ENCODE results near the gene FAM3D. TPM values are rescaled to one million over a fixed set of nuclear protein-coding genes. Genes with fewer than 3 reads are reported as not detected.

The FAM3D gene
- total RNA-seq, 1 donor from 2014 or later, result not detected

DNA sequence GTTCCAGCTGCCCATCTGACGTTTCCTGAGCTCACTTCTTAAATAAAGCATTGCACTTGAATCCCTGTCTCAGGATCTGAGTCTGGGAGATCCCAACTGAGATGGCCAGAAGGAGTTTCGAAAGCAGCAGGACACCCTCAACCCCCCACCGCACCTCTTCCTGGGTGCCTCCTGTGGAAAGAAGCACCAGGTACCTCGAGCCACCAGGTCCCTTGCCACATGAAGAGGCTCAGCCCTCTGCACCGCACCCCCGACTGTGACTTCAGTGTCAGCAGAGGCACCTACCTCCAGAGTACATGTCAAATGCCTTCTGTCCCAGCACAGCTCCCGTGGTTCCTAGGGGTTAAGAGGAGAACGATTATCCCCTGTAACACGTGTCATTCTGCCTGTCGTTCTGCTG is 26.7 kb downstream of the FAM3D start:
- no peaks in the 10 kb centered on the region for H3K27me3 Mint-ChIP-seq (ENCODE audit: unreplicated experiment)
- TF ChIP-seq, protein P1, sequence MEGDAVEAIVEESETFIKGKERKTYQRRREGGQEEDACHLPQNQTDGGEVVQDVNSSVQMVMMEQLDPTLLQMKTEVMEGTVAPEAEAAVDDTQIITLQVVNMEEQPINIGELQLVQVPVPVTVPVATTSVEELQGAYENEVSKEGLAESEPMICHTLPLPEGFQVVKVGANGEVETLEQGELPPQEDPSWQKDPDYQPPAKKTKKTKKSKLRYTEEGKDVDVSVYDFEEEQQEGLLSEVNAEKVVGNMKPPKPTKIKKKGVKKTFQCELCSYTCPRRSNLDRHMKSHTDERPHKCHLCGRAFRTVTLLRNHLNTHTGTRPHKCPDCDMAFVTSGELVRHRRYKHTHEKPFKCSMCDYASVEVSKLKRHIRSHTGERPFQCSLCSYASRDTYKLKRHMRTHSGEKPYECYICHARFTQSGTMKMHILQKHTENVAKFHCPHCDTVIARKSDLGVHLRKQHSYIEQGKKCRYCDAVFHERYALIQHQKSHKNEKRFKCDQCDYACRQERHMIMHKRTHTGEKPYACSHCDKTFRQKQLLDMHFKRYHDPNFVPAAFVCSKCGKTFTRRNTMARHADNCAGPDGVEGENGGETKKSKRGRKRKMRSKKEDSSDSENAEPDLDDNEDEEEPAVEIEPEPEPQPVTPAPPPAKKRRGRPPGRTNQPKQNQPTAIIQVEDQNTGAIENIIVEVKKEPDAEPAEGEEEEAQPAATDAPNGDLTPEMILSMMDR (IDR thresholded peaks at IDR 0.05; ENCODE audit: unreplicated experiment), result no peak
- no peaks in the 10 kb centered on the region for H3K36me3 Mint-ChIP-seq (ENCODE audit: low read depth, unreplicated experiment)
- H3K9me3 Mint-ChIP-seq (ENCODE audit: unreplicated experiment), result no peaks in the 10 kb centered on the region
- no peaks in the 10 kb centered on the region for H3K4me1 Mint-ChIP-seq (ENCODE audit: unreplicated experiment)
- H3K27ac Mint-ChIP-seq (ENCODE audit: unreplicated experiment), result no peak overlapping the region
- no peak overlapping the region for H3K4me3 Mint-ChIP-seq (ENCODE audit: unreplicated experiment)
- DNase-seq (ENCODE audit: low spot score), result no peak

GRCh38 chr3:58639001-58639400 is 27.6 kb downstream of the FAM3D start:
- Mint-ChIP-seq H3K9me3 (ENCODE audit: unreplicated experiment) (no peaks in the 10 kb centered on the region), H3K4me3 (ENCODE audit: unreplicated experiment) (no peak overlapping the region), H3K27ac (ENCODE audit: unreplicated experiment) (no peak overlapping the region), H3K4me1 (ENCODE audit: unreplicated experiment) (peaks cover 2% of the 10 kb centered on the region), H3K36me3 (ENCODE audit: low read depth, unreplicated experiment) (no peaks in the 10 kb centered on the region), H3K27me3 (ENCODE audit: unreplicated experiment) (no peaks in the 10 kb centered on the region)
- TF ChIP-seq, protein P1 (IDR thresholded peaks at IDR 0.05; ENCODE audit: unreplicated experiment), result no peak
- DNase-seq (ENCODE audit: low spot score), result no peak

DNA sequence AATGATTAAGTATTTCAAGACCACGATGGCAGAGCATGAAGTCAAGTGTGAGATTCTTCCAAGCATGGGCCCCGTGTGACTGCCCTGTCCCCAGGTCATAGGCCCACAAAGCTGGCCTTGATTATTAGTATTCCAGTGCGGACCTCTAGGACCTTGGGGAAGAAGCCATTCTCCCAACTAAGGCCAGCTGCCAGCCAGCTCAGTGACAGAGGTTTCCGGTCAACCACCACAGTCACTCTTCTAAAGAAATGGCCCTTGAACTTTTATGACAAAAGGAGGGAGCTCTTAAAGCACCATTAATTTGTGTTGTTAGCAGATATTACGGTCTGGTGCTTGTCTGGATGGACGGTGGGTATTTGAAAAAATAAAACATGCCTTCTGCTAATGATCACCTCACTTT is 28.0 kb downstream of the FAM3D start:
- H3K4me1 Mint-ChIP-seq (ENCODE audit: unreplicated experiment), result peaks cover 4% of the 10 kb centered on the region
- no peak overlapping the region for H3K4me3 Mint-ChIP-seq (ENCODE audit: unreplicated experiment)
- DNase-seq (ENCODE audit: low spot score), result no peak
- H3K27ac Mint-ChIP-seq (ENCODE audit: unreplicated experiment), result no peak overlapping the region
- TF ChIP-seq, protein P1 (IDR thresholded peaks at IDR 0.05; ENCODE audit: unreplicated experiment), result no peak
- no peaks in the 10 kb centered on the region for H3K27me3 Mint-ChIP-seq (ENCODE audit: unreplicated experiment)
- H3K9me3 Mint-ChIP-seq (ENCODE audit: unreplicated experiment), result no peaks in the 10 kb centered on the region
- no peaks in the 10 kb centered on the region for H3K36me3 Mint-ChIP-seq (ENCODE audit: low read depth, unreplicated experiment)

DNA sequence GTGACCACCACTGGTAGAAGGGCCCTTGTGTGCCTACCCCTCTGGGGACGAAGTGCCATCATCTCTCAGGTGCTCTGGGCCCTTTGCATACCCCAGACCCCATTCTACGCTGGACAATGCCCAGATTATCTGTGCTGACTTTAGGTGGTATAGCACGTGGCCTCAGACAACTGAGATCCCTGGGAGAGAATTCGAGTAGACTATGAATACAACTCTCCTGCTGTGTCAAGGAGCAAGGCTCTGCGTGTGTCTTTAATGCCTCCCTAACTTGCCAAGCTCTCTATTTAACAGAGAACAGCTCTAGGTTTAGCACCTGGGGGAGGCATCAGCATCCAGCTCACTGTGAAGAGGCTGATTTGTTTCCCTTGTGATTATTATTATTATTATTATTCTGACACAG is 29.1 kb downstream of the FAM3D start:
- TF ChIP-seq, protein P1 (IDR thresholded peaks at IDR 0.05; ENCODE audit: unreplicated experiment), result no peak
- H3K27ac Mint-ChIP-seq (ENCODE audit: unreplicated experiment), result no peak overlapping the region
- H3K4me1 Mint-ChIP-seq (ENCODE audit: unreplicated experiment), result peaks cover 7% of the 10 kb centered on the region
- H3K27me3 Mint-ChIP-seq (ENCODE audit: unreplicated experiment), result no peaks in the 10 kb centered on the region
- H3K4me3 Mint-ChIP-seq (ENCODE audit: unreplicated experiment), result no peak overlapping the region
- H3K36me3 Mint-ChIP-seq (ENCODE audit: low read depth, unreplicated experiment), result no peaks in the 10 kb centered on the region
- H3K9me3 Mint-ChIP-seq (ENCODE audit: unreplicated experiment), result no peaks in the 10 kb centered on the region
- DNase-seq (ENCODE audit: low spot score), result no peak

- no peaks in the 10 kb centered on the region for H3K27me3 Mint-ChIP-seq (ENCODE audit: unreplicated experiment)
- DNase-seq (ENCODE audit: low spot score), result no peak
- H3K27ac Mint-ChIP-seq (ENCODE audit: unreplicated experiment), result no peak overlapping the region
- H3K4me3 Mint-ChIP-seq (ENCODE audit: unreplicated experiment), result no peak overlapping the region
- TF ChIP-seq, protein P1 (IDR thresholded peaks at IDR 0.05; ENCODE audit: unreplicated experiment), result no peak
- peaks cover 7% of the 10 kb centered on the region for H3K4me1 Mint-ChIP-seq (ENCODE audit: unreplicated experiment)
- no peaks in the 10 kb centered on the region for H3K36me3 Mint-ChIP-seq (ENCODE audit: low read depth, unreplicated experiment)
- H3K9me3 Mint-ChIP-seq (ENCODE audit: unreplicated experiment), result no peaks in the 10 kb centered on the region
These were observed 30.9 kb downstream of the FAM3D start for GRCh38 chr3:58635371-58636285.
